ENCODE results near the gene PRDM4.

DNA sequence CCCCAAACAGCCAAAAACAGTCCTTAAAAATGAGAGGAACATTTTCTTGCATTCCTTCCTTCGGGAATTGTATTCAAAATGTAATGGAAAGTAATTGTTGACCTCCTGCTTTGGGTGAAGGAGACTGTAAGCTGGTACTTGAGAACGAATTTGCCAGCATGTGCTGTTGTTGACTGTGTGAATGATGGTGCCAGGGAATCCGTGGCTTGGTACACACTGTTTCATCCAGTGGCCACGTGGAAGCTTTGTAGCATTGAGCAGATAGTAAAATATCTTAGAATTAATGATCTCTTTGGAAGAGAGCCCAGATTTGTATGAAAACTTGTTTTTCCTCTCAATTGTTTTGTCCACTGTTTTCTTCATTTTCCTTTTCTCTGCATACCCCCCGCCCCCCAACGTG lies 15.2 kb upstream of the PRDM4 start:
- TF ChIP-seq POLR2A (IDR thresholded peaks at IDR 0.05) = no peak
- TF ChIP-seq, protein P1, sequence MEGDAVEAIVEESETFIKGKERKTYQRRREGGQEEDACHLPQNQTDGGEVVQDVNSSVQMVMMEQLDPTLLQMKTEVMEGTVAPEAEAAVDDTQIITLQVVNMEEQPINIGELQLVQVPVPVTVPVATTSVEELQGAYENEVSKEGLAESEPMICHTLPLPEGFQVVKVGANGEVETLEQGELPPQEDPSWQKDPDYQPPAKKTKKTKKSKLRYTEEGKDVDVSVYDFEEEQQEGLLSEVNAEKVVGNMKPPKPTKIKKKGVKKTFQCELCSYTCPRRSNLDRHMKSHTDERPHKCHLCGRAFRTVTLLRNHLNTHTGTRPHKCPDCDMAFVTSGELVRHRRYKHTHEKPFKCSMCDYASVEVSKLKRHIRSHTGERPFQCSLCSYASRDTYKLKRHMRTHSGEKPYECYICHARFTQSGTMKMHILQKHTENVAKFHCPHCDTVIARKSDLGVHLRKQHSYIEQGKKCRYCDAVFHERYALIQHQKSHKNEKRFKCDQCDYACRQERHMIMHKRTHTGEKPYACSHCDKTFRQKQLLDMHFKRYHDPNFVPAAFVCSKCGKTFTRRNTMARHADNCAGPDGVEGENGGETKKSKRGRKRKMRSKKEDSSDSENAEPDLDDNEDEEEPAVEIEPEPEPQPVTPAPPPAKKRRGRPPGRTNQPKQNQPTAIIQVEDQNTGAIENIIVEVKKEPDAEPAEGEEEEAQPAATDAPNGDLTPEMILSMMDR (IDR thresholded peaks at IDR 0.05) = no peak
- TF ChIP-seq EP300 (IDR thresholded peaks at IDR 0.05; ENCODE audit: low read depth) = no peak
- no peak for TF ChIP-seq POLR2AphosphoS5 (IDR thresholded peaks at IDR 0.05)
